Stimulated activated CD8-positive, alpha-beta memory T cell treated with anti-CD3 and anti-CD28 coated beads, Interleukin-12 subunit alpha, Interleukin-12 subunit beta, amount 100 ng/mL, for 1 hour (primary cell): ENCODE measurements around the gene PRRX2.
"Not testable (repeated sequence)": the region's sequence is repeated elsewhere in the genome, so short reads cannot be mapped to it uniquely, and the experiment has no call there.

Experiments used
- DNase-seq: peaks from one replicate; pipeline ENCODE4 v3.0.0-alpha.2; 2020; ENCODE audit warnings: low read depth

Gene PRRX2

DNA sequence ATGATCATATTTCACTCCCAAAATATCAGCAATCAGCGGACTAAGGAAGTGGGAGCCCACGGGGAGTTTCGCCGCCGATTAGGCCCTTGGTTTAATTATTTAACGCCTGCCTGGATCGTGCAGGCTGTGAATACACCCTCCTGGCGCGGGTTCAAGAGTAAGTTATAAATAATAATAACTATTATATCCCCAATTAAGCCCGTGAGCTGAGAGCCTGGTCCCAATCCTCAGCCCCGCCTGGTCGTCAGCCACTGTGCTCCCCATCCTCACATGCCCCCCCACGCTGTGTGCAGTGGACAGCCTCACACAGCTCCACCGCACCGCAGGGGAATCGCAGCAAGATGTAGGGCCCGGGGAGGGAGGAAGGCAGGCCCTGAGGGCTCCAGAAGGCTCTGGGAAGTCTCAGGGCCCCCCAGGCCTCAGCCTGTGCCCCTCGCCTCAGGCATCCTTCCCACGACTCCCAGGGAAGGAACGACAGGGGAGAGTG lies 10.8 kb upstream of the PRRX2 start:
- no peak for DNase-seq

GRCh38 chr9:129655154-129655553 lies 10.3 kb upstream of the PRRX2 start:
- DNase-seq: no peak

DNA sequence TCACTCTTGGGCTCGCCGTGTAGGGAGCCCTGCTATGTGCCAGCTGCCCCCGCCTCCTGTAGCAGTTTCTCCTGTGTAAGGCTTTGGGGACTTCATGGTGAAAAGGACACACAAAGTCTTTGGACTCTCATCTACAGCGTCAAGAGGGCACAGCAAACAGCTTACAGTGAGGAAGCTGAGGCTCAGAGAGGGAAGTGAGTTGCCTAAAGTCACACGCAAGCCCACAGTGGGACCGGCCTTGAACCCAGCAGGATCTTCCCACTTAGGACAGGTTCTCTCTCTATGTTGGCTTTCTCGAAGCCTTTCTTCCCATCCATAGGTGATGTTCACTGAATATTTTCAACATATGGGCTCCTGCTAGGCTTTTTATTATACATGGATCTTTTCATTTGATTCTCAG lies 9.8 kb upstream of the PRRX2 start:
- DNase-seq: no peak

DNA sequence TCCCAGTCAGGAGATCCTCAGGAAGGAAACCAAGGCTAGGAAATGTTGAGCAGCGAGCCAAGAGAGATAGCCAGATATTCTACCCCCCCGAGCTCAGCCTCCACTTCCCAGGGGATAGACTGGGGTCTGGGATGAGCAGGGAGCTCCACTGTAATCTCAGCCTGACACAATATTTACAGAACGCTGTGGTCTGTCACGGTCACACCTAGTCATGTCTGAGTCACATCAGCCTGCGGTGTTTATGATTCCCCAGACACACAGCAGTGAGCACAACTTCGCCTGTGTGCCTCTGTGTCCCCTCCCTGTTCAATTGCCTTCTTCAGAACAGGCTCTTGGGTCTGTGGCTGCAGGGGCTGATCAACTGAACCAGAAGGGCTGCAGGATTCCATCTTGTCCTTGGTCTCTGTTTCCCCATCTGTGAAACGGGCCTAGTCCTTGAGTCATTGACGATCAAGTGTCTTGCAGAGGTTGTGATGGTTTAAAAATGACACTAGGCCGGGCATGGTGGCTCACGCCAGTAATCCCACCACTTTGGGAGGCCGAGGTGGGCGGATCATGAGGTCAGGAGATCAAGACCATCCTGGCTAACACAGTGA lies 8.6 kb upstream of the PRRX2 start:
- DNase-seq: no peak

- DNase-seq: no peak
Observed at GRCh38 chr9:129661029-129661428, 4.4 kb upstream of the PRRX2 start.

GRCh38 chr9:129662239-129662638 lies 3.2 kb upstream of the PRRX2 start:
- DNase-seq: not testable (repeated sequence)

- DNase-seq: no peak
Observed at GRCh38 chr9:129664746-129665388, 580 bp upstream of the PRRX2 start.

DNA sequence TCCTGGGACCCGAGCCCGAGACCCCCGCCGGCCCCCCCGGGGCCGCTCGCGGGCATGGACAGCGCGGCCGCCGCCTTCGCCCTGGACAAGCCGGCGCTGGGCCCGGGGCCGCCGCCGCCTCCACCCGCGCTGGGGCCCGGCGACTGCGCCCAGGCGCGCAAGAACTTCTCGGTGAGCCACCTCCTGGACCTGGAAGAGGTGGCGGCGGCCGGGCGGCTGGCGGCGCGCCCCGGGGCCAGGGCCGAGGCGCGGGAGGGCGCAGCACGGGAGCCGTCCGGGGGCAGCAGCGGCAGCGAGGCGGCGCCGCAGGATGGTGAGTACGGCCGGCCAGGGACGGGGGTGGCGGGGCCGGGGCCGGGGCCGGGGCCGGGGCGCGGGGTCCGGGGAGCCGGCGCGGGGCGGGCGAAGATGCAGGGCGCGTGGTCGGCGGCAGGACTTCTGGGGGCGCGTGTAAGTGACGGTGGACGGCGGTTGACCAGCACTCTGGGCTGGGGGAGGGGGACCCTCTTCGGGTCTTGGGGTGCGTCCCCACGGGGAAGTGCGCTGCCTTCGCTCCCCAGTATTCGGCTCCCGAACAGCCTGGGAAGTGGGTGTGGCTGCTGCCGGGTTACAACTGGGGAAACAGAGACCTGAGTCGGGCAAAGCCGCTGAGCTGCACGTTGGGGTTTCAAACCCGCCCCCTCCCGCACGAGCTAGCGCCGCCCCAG lies 520 bp downstream of the PRRX2 start:
- DNase-seq: no peak

GRCh38 chr9:129666575-129666974 lies 1.1 kb downstream of the PRRX2 start:
- no peak for DNase-seq

DNA sequence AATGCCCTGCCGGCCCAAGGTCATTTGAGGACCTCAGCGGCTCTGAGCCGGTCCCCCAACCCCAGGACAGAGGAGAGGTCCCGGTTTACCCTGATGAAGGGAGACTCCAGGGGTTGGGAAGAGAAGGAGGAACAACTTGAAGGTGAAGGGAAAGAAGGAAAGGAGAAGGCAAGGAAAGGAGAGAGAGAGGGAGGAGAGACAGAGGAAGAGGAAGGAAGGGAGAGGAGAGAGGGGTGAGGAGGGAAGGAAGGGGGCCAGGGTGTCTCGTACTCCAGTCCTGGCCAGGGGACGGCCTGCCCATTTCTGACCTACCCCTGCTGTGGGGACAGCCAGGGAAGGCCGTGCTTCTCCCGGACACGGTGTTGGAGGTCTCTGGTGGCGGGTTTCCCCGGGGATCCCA lies 1.9 kb downstream of the PRRX2 start:
- no peak for DNase-seq

- no peak for DNase-seq
Observed at GRCh38 chr9:129667850-129668249, 2.4 kb downstream of the PRRX2 start.

DNA sequence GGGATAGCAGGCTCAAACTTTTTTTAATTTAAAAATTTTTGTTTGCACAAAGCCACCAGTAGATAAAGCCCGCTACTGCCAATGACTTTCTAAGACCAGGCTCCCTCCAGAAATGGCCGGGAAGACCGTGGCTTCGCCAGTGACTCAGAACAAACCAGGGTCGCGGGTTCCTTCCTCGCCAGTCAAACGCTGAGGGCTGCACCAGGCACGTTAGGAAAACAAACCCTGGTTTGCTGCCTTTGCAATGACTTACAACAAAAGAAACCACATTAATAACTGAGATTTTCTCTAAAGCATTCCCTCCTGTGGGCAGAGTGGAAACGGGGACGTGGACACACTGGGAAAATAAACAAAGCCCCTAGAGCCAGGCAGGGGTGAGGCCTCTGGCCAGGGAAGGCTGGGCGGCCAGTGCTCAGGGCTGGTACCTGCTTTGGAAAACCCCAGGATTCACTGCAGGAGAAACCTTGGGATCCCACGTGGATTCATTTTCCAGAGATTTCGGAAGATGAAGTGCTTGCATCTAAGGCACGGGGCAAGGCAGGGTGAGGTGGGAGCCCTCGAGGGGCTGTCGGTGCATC lies 3.8 kb downstream of the PRRX2 start:
- no peak for DNase-seq

- DNase-seq: no peak
Observed at GRCh38 chr9:129669946-129670345, 4.5 kb downstream of the PRRX2 start.

DNA sequence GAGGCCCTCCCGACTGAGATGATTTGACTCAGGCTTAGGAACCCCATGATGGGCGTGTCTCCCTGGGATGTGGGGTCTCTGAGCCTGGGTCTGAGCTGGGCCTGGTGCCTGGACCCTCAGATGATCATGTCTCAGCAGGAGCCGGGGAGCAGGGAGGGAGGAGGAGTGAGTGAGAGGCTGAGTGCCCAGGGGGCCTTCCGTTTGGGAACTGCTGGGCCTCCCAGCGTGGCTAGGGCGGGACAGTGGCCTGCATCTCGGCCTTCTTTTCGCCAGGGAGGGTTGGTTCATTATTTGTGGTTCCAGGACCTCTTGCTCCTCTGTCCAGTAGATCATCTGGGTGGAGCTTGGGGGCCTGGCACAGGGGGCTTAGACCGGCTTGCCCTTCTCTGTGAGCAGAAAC lies 5.6 kb downstream of the PRRX2 start:
- DNase-seq: no peak

DNA sequence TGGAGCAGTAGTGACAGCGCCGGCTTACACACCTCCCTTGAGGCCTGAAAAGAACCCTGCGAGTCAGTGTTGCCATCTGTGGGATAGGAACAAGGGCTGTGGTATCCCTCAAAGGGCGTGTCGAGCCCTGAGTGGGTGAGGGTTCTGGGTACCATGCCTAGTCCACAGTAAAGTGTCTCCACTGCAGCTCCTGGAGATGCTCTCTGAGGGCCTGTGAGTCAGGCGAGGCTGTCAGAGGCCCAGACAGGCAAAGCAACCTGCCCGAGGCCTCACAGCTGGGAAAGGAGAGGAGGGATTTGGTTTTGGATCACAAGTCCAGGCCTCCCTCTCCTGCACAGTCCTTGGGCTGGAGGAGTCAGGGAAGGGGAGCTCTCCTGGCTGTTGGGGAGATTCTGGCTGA lies 6.1 kb downstream of the PRRX2 start:
- DNase-seq: no peak

GRCh38 chr9:129672702-129673101 lies 7.3 kb downstream of the PRRX2 start:
- no peak for DNase-seq

DNA sequence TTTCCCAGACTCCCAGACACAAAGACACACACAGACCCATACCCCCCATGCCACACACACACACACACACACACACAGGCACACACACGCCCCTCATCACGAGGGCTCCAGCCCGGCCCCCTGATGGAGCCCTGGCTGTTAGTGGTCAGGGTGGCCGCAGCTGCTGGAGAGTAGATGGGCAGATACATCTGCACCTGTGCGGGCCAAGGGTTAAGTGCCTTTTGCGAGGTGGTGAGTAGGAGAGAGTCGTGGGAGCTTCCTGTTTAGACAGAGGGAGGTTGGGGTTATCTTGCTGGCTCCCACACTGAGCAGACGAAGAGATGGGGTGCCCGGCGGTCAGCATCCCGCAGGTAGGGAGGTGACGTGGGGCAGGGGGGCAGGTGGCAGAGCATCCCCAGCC lies 8.2 kb downstream of the PRRX2 start:
- no peak for DNase-seq

DNA sequence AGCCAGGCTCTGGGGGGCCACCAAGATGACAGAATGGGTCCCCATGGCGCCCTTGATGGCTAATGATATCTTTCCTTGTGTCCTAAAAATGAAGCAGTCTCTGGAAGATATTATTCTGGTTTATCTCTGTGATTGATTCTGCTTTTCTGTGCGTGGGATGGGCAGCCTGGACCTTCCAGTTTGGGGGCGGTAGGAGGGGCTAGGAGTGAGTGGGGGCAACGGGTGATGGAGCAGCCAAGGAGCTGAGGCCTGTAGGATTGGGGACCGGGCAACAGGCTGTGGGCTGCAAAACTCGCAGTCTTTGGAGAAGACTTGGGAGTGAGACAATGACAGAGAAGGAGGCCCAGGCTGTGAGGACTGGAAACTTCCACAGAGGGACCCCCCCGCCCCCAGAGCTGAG lies 8.8 kb downstream of the PRRX2 start:
- DNase-seq: no peak

GRCh38 chr9:129675620-129676019 lies 10.2 kb downstream of the PRRX2 start:
- DNase-seq: no peak

- no peak for DNase-seq
Observed at GRCh38 chr9:129676287-129676686, 10.8 kb downstream of the PRRX2 start.

DNA sequence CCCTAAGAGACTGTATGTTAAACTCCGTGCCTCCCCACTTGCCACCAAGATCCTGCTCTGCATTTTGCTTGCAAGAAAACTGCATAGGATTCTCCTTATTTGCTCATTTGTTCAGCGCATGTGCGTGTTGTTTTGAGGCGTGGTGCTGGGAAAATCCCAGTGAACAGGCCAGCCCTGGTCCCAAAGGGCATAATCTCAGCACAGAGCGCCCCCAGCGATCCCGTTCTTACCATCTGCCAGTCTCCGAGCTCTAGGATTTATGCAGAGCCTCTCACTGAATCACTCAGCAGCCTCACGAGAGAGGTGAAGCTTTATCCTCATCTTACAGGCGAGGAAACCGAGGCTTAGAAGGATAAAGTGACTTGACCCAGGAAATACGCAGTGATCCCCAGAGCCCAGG lies 11.5 kb downstream of the PRRX2 start:
- DNase-seq: no peak

DNA sequence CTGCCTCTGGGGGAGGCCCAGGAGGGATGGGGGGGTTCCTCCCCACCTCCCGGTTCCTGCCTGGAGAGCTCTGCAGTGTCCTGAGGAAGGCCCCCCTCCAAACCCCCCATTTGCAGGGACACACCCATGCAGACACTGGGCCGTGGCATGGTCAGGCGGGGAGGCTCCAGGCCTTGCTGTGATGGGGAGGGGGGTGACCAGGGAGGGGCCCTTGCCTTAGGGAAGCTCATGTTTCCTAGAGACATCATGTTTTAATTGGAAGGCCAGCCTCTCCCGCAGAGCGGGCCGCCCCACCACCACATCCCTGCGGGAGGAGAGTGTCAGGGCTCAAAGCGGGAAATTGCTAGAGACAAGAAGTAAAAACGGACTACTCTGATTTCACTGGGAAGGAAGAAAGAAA lies 12.0 kb downstream of the PRRX2 start:
- no peak for DNase-seq

- DNase-seq: no peak
Observed at GRCh38 chr9:129678844-129679243, 13.4 kb downstream of the PRRX2 start.
